Caco-2 (cell line): ENCODE data around the gene CENPP. TPM values are rescaled to one million over a fixed set of nuclear protein-coding genes. Genes with fewer than 3 reads are reported as not detected.

ENCODE experiments used
- BruUV-seq: library from RNA; stranded (reverse); fragments of 400-500 nt; replicated peaks from 2 replicates; lab custom pipeline; 2021; lab: Mats Ljungman, UMichigan
- CTCF ChIA-PET: fragments of 300-600 bp; sonication (Branson Sonifier 250); formaldehyde crosslinking; loops from one replicate; lab custom pipeline; 2022; ENCODE audit warnings: antibody characterized with exemption; lab: Charles Lee
- POLR2A ChIA-PET: fragments of 300-600 bp; sonication (Branson Sonifier 250); formaldehyde crosslinking; loops from one replicate; lab custom pipeline; 2022; ENCODE audit warnings: antibody characterized with exemption; lab: Charles Lee
- DNase-seq, 2 experiments: peaks; one replicate each; pipeline versions ENCODE4 v3.0.0 to v3.0.0-alpha.2; 2020 to 2022
- H3K27me3 ChIP-seq: replicated peaks from 2 replicates; pipeline ENCODE4 v1.6.0; 2011; ENCODE audit warnings: low read length; ENCODE audit not compliant: control insufficient read depth, insufficient read depth
- H3K36me3 ChIP-seq: 2 replicates; pipeline ENCODE4 v1.5.1; 2011; ENCODE audit warnings: low read length; ENCODE audit not compliant: control insufficient read depth, insufficient read depth
- H3K4me1 ChIP-seq: fragments of 250-450 bp; sonication (Bioruptor Pico); 2 replicates; pipeline ENCODE4 v1.5.1; 2020; ENCODE audit warnings: mild to moderate bottlenecking
- H3K4me3 ChIP-seq: 2 replicates; pipeline ENCODE4 v1.5.1; 2011; ENCODE audit warnings: low read depth, mild to moderate bottlenecking, control low read depth, low read length
- H3K9me3 ChIP-seq: fragments of 250-450 bp; sonication (Bioruptor Pico); 2 replicates; pipeline ENCODE4 v1.5.1; 2020; ENCODE audit warnings: mild to moderate bottlenecking, moderate library complexity
- H3K27ac Mint-ChIP-seq: one replicate; pipeline ENCODE4 v1.8.0; 2022; ENCODE audit warnings: mixed read lengths; ENCODE audit not compliant: unreplicated experiment
- H3K27me3 Mint-ChIP-seq: one replicate; pipeline ENCODE4 v1.8.0; 2022; ENCODE audit warnings: mixed read lengths; ENCODE audit not compliant: insufficient read depth, unreplicated experiment
- H3K36me3 Mint-ChIP-seq: one replicate; pipeline ENCODE4 v1.8.0; 2022; ENCODE audit warnings: mild to moderate bottlenecking, mixed read lengths; ENCODE audit not compliant: insufficient read depth, unreplicated experiment
- H3K4me1 Mint-ChIP-seq: one replicate; pipeline ENCODE4 v1.8.0; 2022; ENCODE audit warnings: low read depth, mixed read lengths; ENCODE audit not compliant: unreplicated experiment
- H3K4me3 Mint-ChIP-seq: one replicate; pipeline ENCODE4 v1.8.0; 2022; ENCODE audit warnings: mild to moderate bottlenecking, moderate library complexity, mixed read lengths; ENCODE audit not compliant: unreplicated experiment
- H3K9me3 Mint-ChIP-seq: one replicate; pipeline ENCODE4 v1.8.0; 2022; ENCODE audit warnings: mixed read lengths; ENCODE audit not compliant: unreplicated experiment
- intact Hi-C: fragments of 100-400 bp; cut with micrococcal nuclease; formaldehyde crosslinking; loops from one replicate; pipeline ENCODE4 v1.10.0; 2022; ENCODE audit not compliant: unreplicated experiment
- total RNA-seq: library from RNA; stranded (reverse); gene quantifications from 2 replicates; pipeline ENCODE4 v1.2.3, GENCODE V29; 2022
- TF ChIP-seq, protein P1 (sequence below), 2 experiments: fragments of 200-600 bp in 1 of 2; IDR thresholded peaks; 1 replicate in 1 of 2; 2 replicates in 1 of 2; pipeline versions ENCODE4 v1.5.1 to v1.8.0; 2011 to 2022; ENCODE audit warnings: antibody characterized with exemption in 1 of 2, control low read depth in 1 of 2, inconsistent platforms in 1 of 2, low read depth in 1 of 2, low read length in 1 of 2, mild to moderate bottlenecking in 1 of 2, moderate library complexity in 1 of 2; ENCODE audit not compliant: insufficient read depth in 1 of 2, severe bottlenecking in 1 of 2, unreplicated experiment in 1 of 2

Gene CENPP
- total RNA-seq, 1 experiment from 2014 or later, result 7.6 TPM

DNA sequence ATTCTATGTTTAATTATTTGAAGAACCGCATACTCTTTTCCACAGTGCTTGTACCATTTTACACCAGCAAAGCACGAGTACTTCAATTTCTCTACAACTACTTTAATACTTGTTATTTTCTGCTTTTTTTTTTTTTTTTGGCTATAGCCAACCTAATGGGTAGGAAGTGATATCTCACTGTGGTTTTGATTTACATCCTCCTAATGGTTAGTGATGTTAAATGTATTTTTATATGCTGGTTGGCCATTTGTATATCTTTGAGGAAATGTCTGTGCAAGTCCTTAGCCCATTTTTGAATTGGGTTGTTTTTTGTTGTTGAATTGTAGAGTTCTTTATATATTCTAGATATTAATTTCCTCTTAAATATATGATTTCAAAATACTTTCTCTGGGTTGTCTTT lies 56.0 kb downstream of the CENPP start:
- BruUV-seq, result no TSS peak
- H3K4me3 Mint-ChIP-seq, result no peak overlapping the region
- CTCF ChIA-PET, result no interaction called here
- no peaks in the 10 kb centered on the region for H3K27me3 Mint-ChIP-seq
- H3K4me3 ChIP-seq, result no peak overlapping the region
- H3K4me1 Mint-ChIP-seq, result peaks cover 12% of the 10 kb centered on the region
- H3K9me3 ChIP-seq, result no peaks in the 10 kb centered on the region
- H3K36me3 ChIP-seq, result no peaks in the 10 kb centered on the region
- H3K36me3 Mint-ChIP-seq, result no peaks in the 10 kb centered on the region
- H3K4me1 ChIP-seq, result peaks cover 22% of the 10 kb centered on the region
- intact Hi-C loops, result no loop called here
- H3K27ac Mint-ChIP-seq, result no peak overlapping the region
- no peaks in the 10 kb centered on the region for H3K27me3 ChIP-seq
- no peaks in the 10 kb centered on the region for H3K9me3 Mint-ChIP-seq
- no peak for DNase-seq
- TF ChIP-seq, protein P1, sequence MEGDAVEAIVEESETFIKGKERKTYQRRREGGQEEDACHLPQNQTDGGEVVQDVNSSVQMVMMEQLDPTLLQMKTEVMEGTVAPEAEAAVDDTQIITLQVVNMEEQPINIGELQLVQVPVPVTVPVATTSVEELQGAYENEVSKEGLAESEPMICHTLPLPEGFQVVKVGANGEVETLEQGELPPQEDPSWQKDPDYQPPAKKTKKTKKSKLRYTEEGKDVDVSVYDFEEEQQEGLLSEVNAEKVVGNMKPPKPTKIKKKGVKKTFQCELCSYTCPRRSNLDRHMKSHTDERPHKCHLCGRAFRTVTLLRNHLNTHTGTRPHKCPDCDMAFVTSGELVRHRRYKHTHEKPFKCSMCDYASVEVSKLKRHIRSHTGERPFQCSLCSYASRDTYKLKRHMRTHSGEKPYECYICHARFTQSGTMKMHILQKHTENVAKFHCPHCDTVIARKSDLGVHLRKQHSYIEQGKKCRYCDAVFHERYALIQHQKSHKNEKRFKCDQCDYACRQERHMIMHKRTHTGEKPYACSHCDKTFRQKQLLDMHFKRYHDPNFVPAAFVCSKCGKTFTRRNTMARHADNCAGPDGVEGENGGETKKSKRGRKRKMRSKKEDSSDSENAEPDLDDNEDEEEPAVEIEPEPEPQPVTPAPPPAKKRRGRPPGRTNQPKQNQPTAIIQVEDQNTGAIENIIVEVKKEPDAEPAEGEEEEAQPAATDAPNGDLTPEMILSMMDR (IDR thresholded peaks at IDR 0.05; ENCODE audit: insufficient read depth in 1 of 2, low read depth in 1 of 2, low read length in 1 of 2, severe bottlenecking in 1 of 2, unreplicated experiment in 1 of 2), result no peak
- POLR2A ChIA-PET, result no interaction called here

- BruUV-seq, result no TSS peak
- H3K4me1 Mint-ChIP-seq, result no peaks in the 10 kb centered on the region
- Histone ChIP-seq H3K4me1 (peaks cover 4% of the 10 kb centered on the region), H3K36me3 (no peaks in the 10 kb centered on the region), H3K4me3 (no peak overlapping the region), H3K9me3 (no peaks in the 10 kb centered on the region), H3K27me3 (no peaks in the 10 kb centered on the region)
- no peaks in the 10 kb centered on the region for H3K9me3 Mint-ChIP-seq
- H3K27ac Mint-ChIP-seq, result no peak overlapping the region
- ChIA-PET POLR2A (no interaction called here), CTCF (no interaction called here)
- TF ChIP-seq, protein P1 (IDR thresholded peaks at IDR 0.05; ENCODE audit: insufficient read depth in 1 of 2, low read depth in 1 of 2, low read length in 1 of 2, severe bottlenecking in 1 of 2, unreplicated experiment in 1 of 2), result no peak
- no peak overlapping the region for H3K4me3 Mint-ChIP-seq
- intact Hi-C loops, result no loop called here
- no peaks in the 10 kb centered on the region for H3K27me3 Mint-ChIP-seq
- H3K36me3 Mint-ChIP-seq, result no peaks in the 10 kb centered on the region
- no peak for DNase-seq
Observed at GRCh38 chr9:92384375-92384774, 58.6 kb downstream of the CENPP start.

- Mint-ChIP-seq H3K36me3 (no peaks in the 10 kb centered on the region), H3K9me3 (no peaks in the 10 kb centered on the region), H3K27me3 (no peaks in the 10 kb centered on the region), H3K27ac (no peak overlapping the region), H3K4me3 (no peak overlapping the region), H3K4me1 (no peaks in the 10 kb centered on the region)
- Histone ChIP-seq H3K36me3 (no peaks in the 10 kb centered on the region), H3K4me1 (no peaks in the 10 kb centered on the region), H3K27me3 (no peaks in the 10 kb centered on the region), H3K4me3 (no peak overlapping the region), H3K9me3 (no peaks in the 10 kb centered on the region)
- ChIA-PET POLR2A (no interaction called here), CTCF (no interaction called here)
- intact Hi-C loops, result no loop called here
- no peak for DNase-seq
- TF ChIP-seq, protein P1 (IDR thresholded peaks at IDR 0.05; ENCODE audit: insufficient read depth in 1 of 2, low read depth in 1 of 2, low read length in 1 of 2, severe bottlenecking in 1 of 2, unreplicated experiment in 1 of 2), result no peak
- BruUV-seq, result no TSS peak
Observed at GRCh38 chr9:92385001-92385400, 59.2 kb downstream of the CENPP start.
